WTC11 (cell line): Measurements from ENCODE around the gene GPR17.
A peak's percentile ranks its signal among the peaks of the same experiment; 100 is the strongest.

ENCODE experiments used
- ATF6 ChIP-seq: sonication (generic); formaldehyde crosslinking; IDR thresholded peaks from 2 replicates; pipeline ENCODE4 v1.8.1; 2023; ENCODE audit warnings: mild to moderate bottlenecking, missing genetic modification reagents
- CTCF ChIP-seq: fragments of 200-600 bp; IDR thresholded peaks from 2 replicates; pipeline ENCODE4 v1.8.0; 2022; ENCODE audit warnings: antibody characterized with exemption
- ETV6 ChIP-seq: sonication (generic); formaldehyde crosslinking; IDR thresholded peaks from 2 replicates; pipeline ENCODE4 v1.8.1; 2022; ENCODE audit warnings: mild to moderate bottlenecking, missing genetic modification reagents
- IRF2 ChIP-seq: sonication (generic); formaldehyde crosslinking; IDR thresholded peaks from 2 replicates; pipeline ENCODE4 v1.8.0; 2022; ENCODE audit warnings: low read depth, missing genetic modification reagents, borderline replicate concordance
- MYBL2 ChIP-seq: sonication (generic); formaldehyde crosslinking; IDR thresholded peaks from 2 replicates; pipeline ENCODE4 v1.8.1; 2023; ENCODE audit warnings: mild to moderate bottlenecking, moderate library complexity, missing genetic modification reagents
- PRDM15 ChIP-seq: sonication (generic); formaldehyde crosslinking; IDR thresholded peaks from 2 replicates; pipeline ENCODE4 v1.8.0; 2022; ENCODE audit warnings: missing genetic modification reagents
- TP53 ChIP-seq: sonication (generic); formaldehyde crosslinking; IDR thresholded peaks from 2 replicates; pipeline ENCODE4 v1.8.1; 2023; ENCODE audit warnings: mild to moderate bottlenecking, missing genetic modification reagents
- USF2 ChIP-seq: sonication (generic); formaldehyde crosslinking; IDR thresholded peaks from 2 replicates; pipeline ENCODE4 v1.8.1; 2023; ENCODE audit warnings: mild to moderate bottlenecking, missing genetic modification reagents, moderate library complexity
- ZNF121 ChIP-seq: sonication (generic); formaldehyde crosslinking; IDR thresholded peaks from 2 replicates; pipeline ENCODE4 v1.8.0; 2023; ENCODE audit warnings: missing genetic modification reagents
- TF ChIP-seq, protein P1 (sequence below): sonication (generic); formaldehyde crosslinking; IDR thresholded peaks from 2 replicates; pipeline ENCODE4 v1.8.0; 2023; ENCODE audit warnings: missing genetic modification reagents
- TF ChIP-seq, protein P2 (sequence below): sonication (generic); formaldehyde crosslinking; IDR thresholded peaks from 2 replicates; pipeline ENCODE4 v1.8.1; 2022; ENCODE audit warnings: low read depth, missing genetic modification reagents, borderline replicate concordance

GRCh38 chr2:127701193-127701650 lies 55.3 kb downstream of the GPR17 start, which contains the start of gene SFT2D3:
- no peak for TF ChIP-seq ZNF121
- no peak for TF ChIP-seq CTCF
- TF ChIP-seq PRDM15 (CRISPR knock-in tag), result no peak
- TF ChIP-seq USF2, result no peak
- 0 out of 2 replicates have a peak, but pooled peaks have one; percentile 21 for TF ChIP-seq MYBL2 (CRISPR knock-in tag)
- peak; percentile 85 for TF ChIP-seq ETV6 (CRISPR knock-in tag)
- TF ChIP-seq IRF2, result no peak
- TF ChIP-seq ATF6 (CRISPR knock-in tag), result no peak
- TF ChIP-seq TP53 (CRISPR knock-in tag), result no peak
- TF ChIP-seq, protein P1, sequence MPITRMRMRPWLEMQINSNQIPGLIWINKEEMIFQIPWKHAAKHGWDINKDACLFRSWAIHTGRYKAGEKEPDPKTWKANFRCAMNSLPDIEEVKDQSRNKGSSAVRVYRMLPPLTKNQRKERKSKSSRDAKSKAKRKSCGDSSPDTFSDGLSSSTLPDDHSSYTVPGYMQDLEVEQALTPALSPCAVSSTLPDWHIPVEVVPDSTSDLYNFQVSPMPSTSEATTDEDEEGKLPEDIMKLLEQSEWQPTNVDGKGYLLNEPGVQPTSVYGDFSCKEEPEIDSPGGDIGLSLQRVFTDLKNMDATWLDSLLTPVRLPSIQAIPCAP (CRISPR knock-in tag), result no peak
- TF ChIP-seq, protein P2, sequence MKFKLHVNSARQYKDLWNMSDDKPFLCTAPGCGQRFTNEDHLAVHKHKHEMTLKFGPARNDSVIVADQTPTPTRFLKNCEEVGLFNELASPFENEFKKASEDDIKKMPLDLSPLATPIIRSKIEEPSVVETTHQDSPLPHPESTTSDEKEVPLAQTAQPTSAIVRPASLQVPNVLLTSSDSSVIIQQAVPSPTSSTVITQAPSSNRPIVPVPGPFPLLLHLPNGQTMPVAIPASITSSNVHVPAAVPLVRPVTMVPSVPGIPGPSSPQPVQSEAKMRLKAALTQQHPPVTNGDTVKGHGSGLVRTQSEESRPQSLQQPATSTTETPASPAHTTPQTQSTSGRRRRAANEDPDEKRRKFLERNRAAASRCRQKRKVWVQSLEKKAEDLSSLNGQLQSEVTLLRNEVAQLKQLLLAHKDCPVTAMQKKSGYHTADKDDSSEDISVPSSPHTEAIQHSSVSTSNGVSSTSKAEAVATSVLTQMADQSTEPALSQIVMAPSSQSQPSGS (CRISPR knock-in tag), result no peak
